ENCODE results near the gene POLD2. TPM values are rescaled to one million over a fixed set of nuclear protein-coding genes. Genes with fewer than 3 reads are reported as not detected.

Gene POLD2
- total and polyA plus RNA-seq, 2 donors (not counting 1 experiment from before 2014, with no cell fraction given) = 69.8 to 76.5 TPM

- H3K4me2 ChIP-seq (ENCODE audit: extremely low read depth, insufficient read depth, low read length) = no peak overlapping the region
- H4K20me1 ChIP-seq (ENCODE audit: control insufficient read depth, extremely low read depth, insufficient read depth, low read length) = no peaks in the 10 kb centered on the region
- H3K4me3 ChIP-seq (replicated peaks in 1 of 4; ENCODE audit: control extremely low read depth in 1 of 4, insufficient read depth in 1 of 4, low read depth in 3 of 4, low read length in 4 of 4) = no peak overlapping the region
- no peak overlapping the region for H3K9ac ChIP-seq (ENCODE audit: insufficient read depth, low read length)
- H3K36me3 ChIP-seq (ENCODE audit: control insufficient read depth, insufficient read depth, low read length) = no peaks in the 10 kb centered on the region
- H3K27ac ChIP-seq (ENCODE audit: insufficient read depth, low read length) = no peak overlapping the region
- H2AFZ ChIP-seq (ENCODE audit: low read length) = no peak overlapping the region
- no peaks in the 10 kb centered on the region for H3K9me3 ChIP-seq (ENCODE audit: control insufficient read depth, insufficient read depth, low read depth, low read length)
- DNase-seq (ENCODE audit: low read depth in 2 of 2) = no peak
- no peaks in the 10 kb centered on the region for H3K79me2 ChIP-seq (ENCODE audit: control insufficient read depth, insufficient read depth, low read length)
- H3K4me1 ChIP-seq (ENCODE audit: control insufficient read depth, extremely low read depth, insufficient read depth, low read length) = no peaks in the 10 kb centered on the region
- peaks cover 14% of the 10 kb centered on the region for H3K27me3 ChIP-seq (ENCODE audit: control insufficient read depth, insufficient read depth, low read length)
- TF ChIP-seq CTCF (conservative IDR thresholded peaks at IDR 0.05 in 1 of 2, IDR thresholded peaks at IDR 0.05 in 1 of 2; ENCODE audit: low read depth in 1 of 2, low read length in 2 of 2) = no peak
- no peak for TF ChIP-seq EZH2 (IDR thresholded peaks at IDR 0.05; ENCODE audit: low read length, missing control alignments)
Measured at GRCh38 chr7:44140341-44140740, 17.0 kb upstream of the POLD2 start.

- H3K9me3 ChIP-seq (ENCODE audit: control insufficient read depth, insufficient read depth, low read depth, low read length) = no peaks in the 10 kb centered on the region
- no peaks in the 10 kb centered on the region for H3K36me3 ChIP-seq (ENCODE audit: control insufficient read depth, insufficient read depth, low read length)
- H3K4me1 ChIP-seq (ENCODE audit: control insufficient read depth, extremely low read depth, insufficient read depth, low read length) = no peaks in the 10 kb centered on the region
- H4K20me1 ChIP-seq (ENCODE audit: control insufficient read depth, extremely low read depth, insufficient read depth, low read length) = no peaks in the 10 kb centered on the region
- H3K27ac ChIP-seq (ENCODE audit: insufficient read depth, low read length) = no peak overlapping the region
- no peak overlapping the region for H2AFZ ChIP-seq (ENCODE audit: low read length)
- no peak for TF ChIP-seq CTCF (conservative IDR thresholded peaks at IDR 0.05 in 1 of 2, IDR thresholded peaks at IDR 0.05 in 1 of 2; ENCODE audit: low read depth in 1 of 2, low read length in 2 of 2)
- TF ChIP-seq EZH2 (IDR thresholded peaks at IDR 0.05; ENCODE audit: low read length, missing control alignments) = no peak
- no peak overlapping the region for H3K4me3 ChIP-seq (replicated peaks in 1 of 4; ENCODE audit: control extremely low read depth in 1 of 4, insufficient read depth in 1 of 4, low read depth in 3 of 4, low read length in 4 of 4)
- no peak overlapping the region for H3K4me2 ChIP-seq (ENCODE audit: extremely low read depth, insufficient read depth, low read length)
- no peaks in the 10 kb centered on the region for H3K79me2 ChIP-seq (ENCODE audit: control insufficient read depth, insufficient read depth, low read length)
- no peak overlapping the region for H3K9ac ChIP-seq (ENCODE audit: insufficient read depth, low read length)
- peaks cover 9% of the 10 kb centered on the region for H3K27me3 ChIP-seq (ENCODE audit: control insufficient read depth, insufficient read depth, low read length)
- no peak for DNase-seq (ENCODE audit: low read depth in 2 of 2)
Measured at GRCh38 chr7:44139311-44140010, 16.1 kb upstream of the POLD2 start.

- no peak overlapping the region for H3K4me3 ChIP-seq (replicated peaks in 1 of 4; ENCODE audit: control extremely low read depth in 1 of 4, insufficient read depth in 1 of 4, low read depth in 3 of 4, low read length in 4 of 4)
- H3K79me2 ChIP-seq (ENCODE audit: control insufficient read depth, insufficient read depth, low read length) = no peaks in the 10 kb centered on the region
- no peak overlapping the region for H2AFZ ChIP-seq (ENCODE audit: low read length)
- H3K9ac ChIP-seq (ENCODE audit: insufficient read depth, low read length) = no peak overlapping the region
- H3K4me2 ChIP-seq (ENCODE audit: extremely low read depth, insufficient read depth, low read length) = no peak overlapping the region
- no peak overlapping the region for H3K27ac ChIP-seq (ENCODE audit: insufficient read depth, low read length)
- no peaks in the 10 kb centered on the region for H4K20me1 ChIP-seq (ENCODE audit: control insufficient read depth, extremely low read depth, insufficient read depth, low read length)
- H3K36me3 ChIP-seq (ENCODE audit: control insufficient read depth, insufficient read depth, low read length) = no peaks in the 10 kb centered on the region
- no peaks in the 10 kb centered on the region for H3K4me1 ChIP-seq (ENCODE audit: control insufficient read depth, extremely low read depth, insufficient read depth, low read length)
- peaks cover 4% of the 10 kb centered on the region for H3K27me3 ChIP-seq (ENCODE audit: control insufficient read depth, insufficient read depth, low read length)
- H3K9me3 ChIP-seq (ENCODE audit: control insufficient read depth, insufficient read depth, low read depth, low read length) = no peaks in the 10 kb centered on the region
- no peak for DNase-seq (ENCODE audit: low read depth in 2 of 2)
- no peak for TF ChIP-seq CTCF (conservative IDR thresholded peaks at IDR 0.05 in 1 of 2, IDR thresholded peaks at IDR 0.05 in 1 of 2; ENCODE audit: low read depth in 1 of 2, low read length in 2 of 2)
- no peak for TF ChIP-seq EZH2 (IDR thresholded peaks at IDR 0.05; ENCODE audit: low read length, missing control alignments)
Measured at GRCh38 chr7:44138698-44139097, 15.3 kb upstream of the POLD2 start.
